ENCODE results near the gene DPY19L3.
"Not testable (repeated sequence)": the region's sequence is repeated elsewhere in the genome, so short reads cannot be mapped to it uniquely, and the experiment has no call there.

Gene DPY19L3

GRCh38 chr19:32416749-32417456 lies 11.3 kb downstream of the DPY19L3 start:
- no peaks in the 10 kb centered on the region for H3K27me3 ChIP-seq
- no peak overlapping the region for H3K4me3 ChIP-seq
- no peaks in the 10 kb centered on the region for H3K9me3 ChIP-seq
- H3K27ac ChIP-seq, result no peak overlapping the region
- H3K36me3 ChIP-seq, result peaks cover 12 to 36% (median 35%) of the 10 kb centered on the region in 3 donors
- no peak for TF ChIP-seq CTCF (IDR thresholded peaks at IDR 0.05)
- intact Hi-C loops (cut with DNase I; ENCODE audit: low total_unique reads), result no loop called here
- H3K4me1 ChIP-seq, result no peaks in the 10 kb centered on the region
- DNase-seq, result no peak

- H3K27me3 ChIP-seq, result no peaks in the 10 kb centered on the region
- no peak for TF ChIP-seq CTCF (IDR thresholded peaks at IDR 0.05)
- DNase-seq, result no peak
- H3K36me3 ChIP-seq, result peaks cover 0 to 29% (median 25%) of the 10 kb centered on the region in 3 donors
- intact Hi-C loops (cut with DNase I; ENCODE audit: low total_unique reads), result no loop called here
- H3K4me3 ChIP-seq, result no peak overlapping the region
- H3K9me3 ChIP-seq, result no peaks in the 10 kb centered on the region
- no peaks in the 10 kb centered on the region for H3K4me1 ChIP-seq
- H3K27ac ChIP-seq, result no peak overlapping the region
Measured at GRCh38 chr19:32418155-32418554, 12.6 kb downstream of the DPY19L3 start.

GRCh38 chr19:32421589-32422361 lies 16.2 kb downstream of the DPY19L3 start:
- Histone ChIP-seq H3K9me3 (no peaks in the 10 kb centered on the region), H3K4me3 (no peak overlapping the region), H3K36me3 (peaks cover 0 to 23% (median 19%) of the 10 kb centered on the region in 3 donors), H3K27ac (no peak overlapping the region), H3K4me1 (no peaks in the 10 kb centered on the region), H3K27me3 (no peaks in the 10 kb centered on the region)
- no peak for DNase-seq
- intact Hi-C loops (cut with DNase I; ENCODE audit: low total_unique reads), result no loop called here
- no peak for TF ChIP-seq CTCF (IDR thresholded peaks at IDR 0.05)

- Histone ChIP-seq H3K9me3 (no peaks in the 10 kb centered on the region), H3K27ac (no peak overlapping the region), H3K4me3 (no peak overlapping the region), H3K4me1 (no peaks in the 10 kb centered on the region), H3K36me3 (peaks cover 0 to 24% (median 19%) of the 10 kb centered on the region in 3 donors), H3K27me3 (no peaks in the 10 kb centered on the region)
- intact Hi-C loops (cut with DNase I; ENCODE audit: low total_unique reads), result no loop called here
- no peak for TF ChIP-seq CTCF (IDR thresholded peaks at IDR 0.05)
- DNase-seq, result no peak
Measured at GRCh38 chr19:32422435-32422834, 16.9 kb downstream of the DPY19L3 start.

- H3K4me1 ChIP-seq; H3K9me3 ChIP-seq; H3K27me3 ChIP-seq; DNase-seq; H3K27ac ChIP-seq; intact Hi-C loops (cut with DNase I; ENCODE audit: low total_unique reads); H3K4me3 ChIP-seq: not testable (repeated sequence)
- H3K36me3 ChIP-seq, result peaks cover 0 to 24% (median 19%) of the 10 kb centered on the region in 3 donors
Measured at GRCh38 chr19:32423944-32424343, 18.4 kb downstream of the DPY19L3 start.

GRCh38 chr19:32427536-32427935 lies 22.0 kb downstream of the DPY19L3 start:
- DNase-seq, result no peak
- no peaks in the 10 kb centered on the region for H3K4me1 ChIP-seq
- H3K4me3 ChIP-seq, result no peak overlapping the region
- no peaks in the 10 kb centered on the region for H3K27me3 ChIP-seq
- no peaks in the 10 kb centered on the region for H3K9me3 ChIP-seq
- peaks cover 0 to 8% (median 0%) of the 10 kb centered on the region in 3 donors for H3K36me3 ChIP-seq
- H3K27ac ChIP-seq, result no peak overlapping the region
- intact Hi-C loops (cut with DNase I; ENCODE audit: low total_unique reads), result no loop called here
- TF ChIP-seq CTCF (IDR thresholded peaks at IDR 0.05), result no peak

Data from tibial artery (tissue), 4 donors.